Cerebellar cortex (tissue), 1 donor: ENCODE data around the gene POLDIP2.

ENCODE experiments used
- DNase-seq: peaks from one replicate; pipeline ENCODE4 v3.0.0-alpha.2; 2015; ENCODE audit warnings: low spot score

The POLDIP2 gene

DNA sequence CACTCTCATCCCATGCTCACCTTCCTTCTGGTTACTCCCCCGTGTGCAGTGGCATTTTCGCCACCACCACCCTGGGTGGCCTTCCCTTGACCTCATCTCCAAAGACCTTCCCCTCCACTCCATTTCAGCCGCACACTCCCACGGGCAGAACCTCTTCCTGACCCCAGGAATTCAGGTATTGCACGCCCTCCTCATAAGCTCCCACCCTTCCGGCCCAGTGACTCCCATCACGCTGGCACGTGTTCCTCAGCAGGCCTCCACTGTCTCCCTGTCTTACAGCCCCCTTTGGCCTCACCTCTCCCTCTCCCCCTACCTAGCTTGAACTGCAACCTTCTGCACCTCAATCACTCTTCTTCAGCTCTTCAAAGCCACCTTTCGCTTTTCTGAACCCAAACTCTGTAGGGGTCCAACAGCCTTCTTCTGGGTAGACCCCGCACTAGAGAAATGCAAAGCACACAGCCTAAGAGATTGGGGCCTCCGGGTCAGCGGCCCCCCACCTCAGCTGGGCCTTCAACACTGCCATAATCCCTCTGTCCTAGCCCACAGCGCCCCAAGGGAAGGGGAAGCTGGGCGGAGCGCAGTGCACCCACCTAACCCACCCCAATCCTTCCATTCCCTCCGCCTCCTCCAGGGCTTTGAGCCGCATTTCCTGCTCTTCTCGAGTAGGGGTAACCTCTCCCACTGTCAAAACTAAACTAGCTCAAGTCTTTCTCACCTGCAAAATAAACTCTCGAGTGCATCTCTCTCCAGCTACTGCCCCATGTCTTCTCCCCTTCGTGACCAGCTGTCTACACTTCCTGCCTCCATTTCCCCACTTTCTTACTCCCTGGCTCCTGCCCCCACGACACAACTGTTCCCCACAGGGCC, 40.0 kb downstream of the POLDIP2 start:
- no peak for DNase-seq

DNA sequence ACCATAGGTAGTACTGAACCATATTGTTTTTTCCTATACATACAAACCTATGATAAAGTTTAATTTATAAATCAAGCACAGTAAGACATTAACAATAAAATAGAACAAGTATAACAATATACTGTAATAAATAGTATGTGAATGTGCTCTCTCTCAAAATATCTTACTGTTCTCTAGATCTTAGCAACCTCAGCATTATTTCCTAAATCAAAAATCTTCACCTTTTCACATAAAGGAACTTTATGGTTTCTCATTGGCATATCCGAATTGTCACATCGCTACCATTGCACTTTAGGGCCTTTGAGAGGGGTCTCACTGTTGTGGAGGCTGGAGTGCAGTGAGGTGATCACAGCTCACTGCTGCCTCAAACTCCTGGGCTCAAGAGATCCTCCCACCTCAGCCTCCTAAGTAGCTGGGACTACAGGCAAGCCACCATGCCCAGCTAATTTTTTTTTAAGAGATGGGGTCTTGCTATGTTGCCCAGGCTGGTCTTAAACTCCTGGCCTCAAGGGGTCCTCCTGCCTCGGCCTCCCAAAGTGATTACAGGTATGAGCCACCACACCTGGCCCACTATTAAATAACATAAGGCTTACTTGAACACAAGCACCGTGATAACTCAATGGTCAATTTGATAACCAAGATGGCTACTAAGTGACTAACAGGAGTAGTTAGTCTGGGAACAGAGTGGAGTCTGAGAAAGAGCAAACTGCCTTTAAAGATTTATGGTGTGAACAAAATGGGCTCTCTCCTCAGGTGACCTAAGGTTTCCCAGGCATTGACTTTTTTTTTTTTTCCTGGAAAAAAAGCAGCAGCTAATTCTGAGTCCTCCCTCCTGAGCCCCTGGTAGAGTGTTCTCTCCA, 41.3 kb downstream of the POLDIP2 start:
- no peak for DNase-seq

DNA sequence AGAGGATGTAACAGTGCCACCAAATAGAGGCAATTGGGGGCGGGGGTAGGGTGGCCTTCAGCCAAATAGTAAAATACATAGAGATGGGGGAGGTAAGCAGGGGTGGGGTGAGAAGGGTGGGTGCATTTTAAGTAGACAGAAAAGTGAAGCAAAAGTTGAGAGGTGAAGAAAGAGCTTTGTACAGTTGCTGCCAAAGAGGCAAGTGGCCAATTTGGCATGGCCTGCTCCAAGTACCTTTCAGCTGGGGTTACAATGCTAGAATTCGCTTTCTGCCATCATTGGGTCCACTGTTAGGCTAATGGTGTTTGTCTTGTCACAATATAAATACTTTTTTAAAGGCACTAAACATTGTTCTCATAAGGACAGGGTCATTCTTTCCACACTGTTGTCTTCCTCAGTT, 43.5 kb downstream of the POLDIP2 start:
- DNase-seq = no peak

DNA sequence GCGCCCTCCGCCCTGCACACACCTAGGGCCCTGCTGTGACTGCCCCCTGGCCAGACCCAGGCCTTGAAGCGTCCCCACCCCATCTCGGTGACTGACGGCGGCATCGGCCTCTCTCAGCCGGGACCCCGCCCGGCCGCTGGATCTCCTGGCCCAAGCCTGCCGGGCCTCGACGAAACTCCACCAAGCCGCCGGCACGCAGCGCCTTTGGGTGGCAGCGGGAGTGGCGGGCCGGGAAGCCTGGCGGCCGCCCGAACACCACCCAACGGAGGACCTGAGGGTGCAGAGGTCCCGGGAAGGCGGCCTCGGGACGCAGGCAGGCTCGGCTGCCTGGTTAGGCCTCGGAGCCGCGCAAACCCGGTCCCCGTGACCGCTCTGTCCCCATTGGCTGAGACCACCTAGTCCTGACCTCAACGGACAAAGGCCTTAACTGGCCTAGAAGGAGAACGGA, 50.3 kb downstream of the POLDIP2 start:
- no peak for DNase-seq

DNA sequence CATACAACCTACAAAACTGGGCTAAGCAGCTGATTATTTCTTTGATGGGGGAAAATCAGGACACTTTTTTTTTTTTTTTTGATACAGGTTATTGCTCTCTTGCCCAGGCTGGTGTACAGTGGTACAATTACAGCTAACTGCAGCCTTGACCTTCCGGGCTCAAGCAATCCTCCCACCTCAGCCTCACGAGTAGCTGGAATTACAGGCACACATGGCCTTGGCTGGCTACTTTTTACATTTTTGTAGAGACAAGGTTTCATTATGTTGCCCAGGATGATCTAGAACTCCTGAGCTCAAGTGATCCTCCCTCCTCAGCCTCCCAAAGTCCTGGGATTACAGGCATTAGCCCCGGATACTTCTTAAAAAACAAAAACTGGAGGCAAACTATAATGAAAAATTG, 58.9 kb downstream of the POLDIP2 start:
- no peak for DNase-seq
